SU-DHL-6 (cell line): ENCODE measurements around the gene LSP1.

Experiments
- H2AFZ ChIP-seq: fragments of 200-600 bp; sonication (generic); 2 replicates; pipeline ENCODE4 v1.6.1; 2014; ENCODE audit warnings: low read depth, mild to moderate bottlenecking, moderate library complexity, mixed read lengths, antibody characterized with exemption, low read length; ENCODE audit not compliant: severe bottlenecking
- H3F3A ChIP-seq: fragments of 200-600 bp; shearing (Covaris generic); 2 replicates; pipeline ENCODE4 v1.6.0; 2016; ENCODE audit warnings: antibody characterized with exemption, mild to moderate bottlenecking; ENCODE audit not compliant: insufficient read depth
- H3K27ac ChIP-seq: fragments of 200-600 bp; sonication (generic); 2 replicates; pipeline ENCODE4 v1.5.1; 2016; ENCODE audit warnings: low read depth, mild to moderate bottlenecking, low read length, moderate library complexity, mixed read lengths
- H3K27me3 ChIP-seq: fragments of 200-600 bp; sonication (generic), shearing (Covaris generic); 2 replicates; pipeline ENCODE4 v1.6.0; 2014; ENCODE audit warnings: mild to moderate bottlenecking, low read length
- H3K36me3 ChIP-seq: fragments of 200-600 bp; sonication (generic); 2 replicates; pipeline ENCODE4 v1.6.1; 2014; ENCODE audit warnings: mild to moderate bottlenecking, low read length, mixed read lengths
- H3K4me2 ChIP-seq: fragments of 300-600, 200-600 bp; shearing (Covaris generic), sonication (generic); 2 replicates; pipeline ENCODE4 v1.6.0; 2014; ENCODE audit warnings: low read length, low read depth, mild to moderate bottlenecking; ENCODE audit not compliant: poor library complexity, severe bottlenecking
- H3K4me3 ChIP-seq: fragments of 200-600 bp; sonication (generic); 2 replicates; pipeline ENCODE4 v1.5.1; 2014; ENCODE audit warnings: antibody characterized with exemption, low read length, mild to moderate bottlenecking, mixed read lengths; ENCODE audit not compliant: insufficient read depth, poor library complexity, severe bottlenecking
- H3K79me2 ChIP-seq: fragments of 200-600 bp; sonication (generic); 2 replicates; pipeline ENCODE4 v1.6.1; 2014; ENCODE audit warnings: mild to moderate bottlenecking, low read length, moderate library complexity; ENCODE audit not compliant: insufficient read depth
- H3K9ac ChIP-seq: fragments of 200-600 bp; sonication (generic); 2 replicates; pipeline ENCODE4 v1.7.0; 2014; ENCODE audit warnings: mild to moderate bottlenecking, low read length
- H3K9me2 ChIP-seq: fragments of 200-600 bp; sonication (generic); replicated peaks from 2 replicates; pipeline ENCODE4 v1.6.1; 2014; ENCODE audit warnings: low read length; ENCODE audit not compliant: insufficient read depth
- H3K9me3 ChIP-seq: fragments of 200-600 bp; sonication (generic); 2 replicates; pipeline ENCODE4 v1.6.1; 2014; ENCODE audit warnings: low read length, mixed read lengths; ENCODE audit not compliant: insufficient read depth
- H4K20me1 ChIP-seq: fragments of 200-600 bp; sonication (generic); 2 replicates; pipeline ENCODE4 v1.6.1; 2014; ENCODE audit warnings: low read depth, mild to moderate bottlenecking, antibody characterized with exemption, low read length, moderate library complexity, mixed read lengths
- CTCF ChIP-seq: fragments of 200-600 bp; sonication (generic); IDR thresholded peaks from one replicate; pipeline ENCODE4 v1.5.1; 2017; ENCODE audit warnings: antibody characterized with exemption, mild to moderate bottlenecking, low read length, moderate library complexity; ENCODE audit not compliant: insufficient read depth, poor library complexity, severe bottlenecking
- EZH2phosphoT487 ChIP-seq: fragments of 200-600 bp; sonication (generic), shearing (Covaris generic); conservative IDR thresholded peaks from 2 replicates; pipeline ENCODE4 v1.6.1; 2018; ENCODE audit warnings: mild to moderate bottlenecking, antibody characterized with exemption, low read length, moderate library complexity, mixed read lengths

The LSP1 gene

GRCh38 chr11:1889224-1889930, 36.5 kb downstream of the LSP1 start:
- H3K4me3 ChIP-seq: no peak overlapping the region
- no peaks in the 10 kb centered on the region for H4K20me1 ChIP-seq
- H3K9ac ChIP-seq: no peak overlapping the region
- no peaks in the 10 kb centered on the region for H3K9me2 ChIP-seq
- no peaks in the 10 kb centered on the region for H3K79me2 ChIP-seq
- no peaks in the 10 kb centered on the region for H3K27me3 ChIP-seq
- no peak overlapping the region for H3K4me2 ChIP-seq
- H2AFZ ChIP-seq: no peak overlapping the region
- peaks cover 15% of the 10 kb centered on the region for H3K36me3 ChIP-seq
- TF ChIP-seq EZH2phosphoT487: no peak
- no peaks in the 10 kb centered on the region for H3K9me3 ChIP-seq
- no peak overlapping the region for H3K27ac ChIP-seq
- H3F3A ChIP-seq: no peaks in the 10 kb centered on the region

GRCh38 chr11:1889941-1890855, 37.3 kb downstream of the LSP1 start:
- peaks cover 8% of the 10 kb centered on the region; the same call in 1 of the 2 replicates for H3K36me3 ChIP-seq
- no peak overlapping the region for H3K27ac ChIP-seq
- no peak for TF ChIP-seq EZH2phosphoT487
- TF ChIP-seq CTCF: no peak
- H3K9me2 ChIP-seq: no peaks in the 10 kb centered on the region
- H3K79me2 ChIP-seq: no peaks in the 10 kb centered on the region
- no peak overlapping the region for H2AFZ ChIP-seq
- H3K9ac ChIP-seq: no peak overlapping the region
- no peaks in the 10 kb centered on the region for H3F3A ChIP-seq
- H3K4me3 ChIP-seq: no peak overlapping the region
- H3K27me3 ChIP-seq: no peaks in the 10 kb centered on the region
- H3K9me3 ChIP-seq: no peaks in the 10 kb centered on the region
- no peaks in the 10 kb centered on the region for H4K20me1 ChIP-seq
- no peak overlapping the region for H3K4me2 ChIP-seq

GRCh38 chr11:1890856-1891830, 38.3 kb downstream of the LSP1 start:
- H3K27ac ChIP-seq: no peak overlapping the region
- TF ChIP-seq EZH2phosphoT487 (no peak), CTCF (no peak)
- H3F3A ChIP-seq: no peaks in the 10 kb centered on the region
- H3K9ac ChIP-seq: no peak overlapping the region
- H3K79me2 ChIP-seq: no peaks in the 10 kb centered on the region
- H3K36me3 ChIP-seq: no peaks in the 10 kb centered on the region
- no peaks in the 10 kb centered on the region for H3K9me3 ChIP-seq
- no peak overlapping the region for H3K4me2 ChIP-seq
- H3K9me2 ChIP-seq: no peaks in the 10 kb centered on the region
- H3K27me3 ChIP-seq: no peaks in the 10 kb centered on the region
- H4K20me1 ChIP-seq: no peaks in the 10 kb centered on the region
- H2AFZ ChIP-seq: no peak overlapping the region
- H3K4me3 ChIP-seq: no peak overlapping the region
